Panc1 (cell line): ENCODE measurements around the gene CEP192.
"Not testable (repeated sequence)": the region's sequence is repeated elsewhere in the genome, so short reads cannot be mapped to it uniquely, and the experiment has no call there.

Experiments used
- POLR2AphosphoS5 ChIP-seq: IDR thresholded peaks from 2 replicates; pipeline ENCODE4 v1.6.1; 2012; ENCODE audit warnings: mild to moderate bottlenecking, low read depth, low read length, moderate library complexity
- SIN3A ChIP-seq: IDR thresholded peaks from 2 replicates; pipeline ENCODE4 v1.6.1; 2012; ENCODE audit warnings: low read depth, mild to moderate bottlenecking, low read length, moderate library complexity, borderline replicate concordance; ENCODE audit not compliant: insufficient read depth
- TCF7L2 ChIP-seq: IDR thresholded peaks from 2 replicates; pipeline ENCODE4 v1.6.1; 2011; ENCODE audit warnings: mild to moderate bottlenecking, low read depth, low read length, inconsistent platforms
- TF ChIP-seq, protein P1 (sequence below): fragments of 450-650 bp; IDR thresholded peaks from 2 replicates; pipeline ENCODE4 v1.5.1; 2017; ENCODE audit warnings: mild to moderate bottlenecking
- TF ChIP-seq, protein P2 (sequence below), 2 experiments: IDR thresholded peaks; 2 replicates each; pipeline ENCODE4 v1.6.1; 2011 to 2012; ENCODE audit warnings: low read depth in 2 of 2, control low read depth in 1 of 2, low read length in 1 of 2, mild to moderate bottlenecking in 1 of 2, moderate library complexity in 1 of 2; ENCODE audit not compliant: insufficient read depth in 1 of 2

DNA sequence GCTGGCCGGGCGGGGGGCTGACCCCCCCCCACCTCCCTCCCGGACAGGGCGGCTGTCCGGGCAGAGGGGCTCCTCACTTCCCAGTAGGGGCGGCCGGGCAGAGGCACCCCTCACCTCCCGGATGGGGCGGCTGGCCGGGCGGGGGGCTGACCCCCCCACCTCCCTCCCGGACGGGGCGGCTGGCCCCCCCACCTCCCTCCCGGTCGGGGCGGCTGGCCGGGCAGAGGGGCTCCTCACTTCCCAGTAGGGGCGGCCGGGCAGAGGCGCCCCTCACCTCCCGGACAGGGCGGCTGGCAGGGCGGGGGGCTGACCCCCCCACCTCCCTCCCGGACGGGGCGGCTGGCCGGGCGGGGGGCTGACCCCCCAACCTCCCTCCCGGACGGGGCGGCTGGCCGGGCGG lies 11.1 kb upstream of the CEP192 start:
- TF ChIP-seq, protein P1, sequence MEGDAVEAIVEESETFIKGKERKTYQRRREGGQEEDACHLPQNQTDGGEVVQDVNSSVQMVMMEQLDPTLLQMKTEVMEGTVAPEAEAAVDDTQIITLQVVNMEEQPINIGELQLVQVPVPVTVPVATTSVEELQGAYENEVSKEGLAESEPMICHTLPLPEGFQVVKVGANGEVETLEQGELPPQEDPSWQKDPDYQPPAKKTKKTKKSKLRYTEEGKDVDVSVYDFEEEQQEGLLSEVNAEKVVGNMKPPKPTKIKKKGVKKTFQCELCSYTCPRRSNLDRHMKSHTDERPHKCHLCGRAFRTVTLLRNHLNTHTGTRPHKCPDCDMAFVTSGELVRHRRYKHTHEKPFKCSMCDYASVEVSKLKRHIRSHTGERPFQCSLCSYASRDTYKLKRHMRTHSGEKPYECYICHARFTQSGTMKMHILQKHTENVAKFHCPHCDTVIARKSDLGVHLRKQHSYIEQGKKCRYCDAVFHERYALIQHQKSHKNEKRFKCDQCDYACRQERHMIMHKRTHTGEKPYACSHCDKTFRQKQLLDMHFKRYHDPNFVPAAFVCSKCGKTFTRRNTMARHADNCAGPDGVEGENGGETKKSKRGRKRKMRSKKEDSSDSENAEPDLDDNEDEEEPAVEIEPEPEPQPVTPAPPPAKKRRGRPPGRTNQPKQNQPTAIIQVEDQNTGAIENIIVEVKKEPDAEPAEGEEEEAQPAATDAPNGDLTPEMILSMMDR = not testable (repeated sequence)
- TF ChIP-seq, protein P2, sequence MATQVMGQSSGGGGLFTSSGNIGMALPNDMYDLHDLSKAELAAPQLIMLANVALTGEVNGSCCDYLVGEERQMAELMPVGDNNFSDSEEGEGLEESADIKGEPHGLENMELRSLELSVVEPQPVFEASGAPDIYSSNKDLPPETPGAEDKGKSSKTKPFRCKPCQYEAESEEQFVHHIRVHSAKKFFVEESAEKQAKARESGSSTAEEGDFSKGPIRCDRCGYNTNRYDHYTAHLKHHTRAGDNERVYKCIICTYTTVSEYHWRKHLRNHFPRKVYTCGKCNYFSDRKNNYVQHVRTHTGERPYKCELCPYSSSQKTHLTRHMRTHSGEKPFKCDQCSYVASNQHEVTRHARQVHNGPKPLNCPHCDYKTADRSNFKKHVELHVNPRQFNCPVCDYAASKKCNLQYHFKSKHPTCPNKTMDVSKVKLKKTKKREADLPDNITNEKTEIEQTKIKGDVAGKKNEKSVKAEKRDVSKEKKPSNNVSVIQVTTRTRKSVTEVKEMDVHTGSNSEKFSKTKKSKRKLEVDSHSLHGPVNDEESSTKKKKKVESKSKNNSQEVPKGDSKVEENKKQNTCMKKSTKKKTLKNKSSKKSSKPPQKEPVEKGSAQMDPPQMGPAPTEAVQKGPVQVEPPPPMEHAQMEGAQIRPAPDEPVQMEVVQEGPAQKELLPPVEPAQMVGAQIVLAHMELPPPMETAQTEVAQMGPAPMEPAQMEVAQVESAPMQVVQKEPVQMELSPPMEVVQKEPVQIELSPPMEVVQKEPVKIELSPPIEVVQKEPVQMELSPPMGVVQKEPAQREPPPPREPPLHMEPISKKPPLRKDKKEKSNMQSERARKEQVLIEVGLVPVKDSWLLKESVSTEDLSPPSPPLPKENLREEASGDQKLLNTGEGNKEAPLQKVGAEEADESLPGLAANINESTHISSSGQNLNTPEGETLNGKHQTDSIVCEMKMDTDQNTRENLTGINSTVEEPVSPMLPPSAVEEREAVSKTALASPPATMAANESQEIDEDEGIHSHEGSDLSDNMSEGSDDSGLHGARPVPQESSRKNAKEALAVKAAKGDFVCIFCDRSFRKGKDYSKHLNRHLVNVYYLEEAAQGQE (IDR thresholded peaks at IDR 0.05; ENCODE audit: insufficient read depth in 1 of 2, low read depth in 2 of 2, low read length in 1 of 2) = not testable (repeated sequence)
- TF ChIP-seq POLR2AphosphoS5, TCF7L2, SIN3A: not testable (repeated sequence)
